Measurements from ENCODE around the gene OR4X1.

Gene OR4X1

DNA sequence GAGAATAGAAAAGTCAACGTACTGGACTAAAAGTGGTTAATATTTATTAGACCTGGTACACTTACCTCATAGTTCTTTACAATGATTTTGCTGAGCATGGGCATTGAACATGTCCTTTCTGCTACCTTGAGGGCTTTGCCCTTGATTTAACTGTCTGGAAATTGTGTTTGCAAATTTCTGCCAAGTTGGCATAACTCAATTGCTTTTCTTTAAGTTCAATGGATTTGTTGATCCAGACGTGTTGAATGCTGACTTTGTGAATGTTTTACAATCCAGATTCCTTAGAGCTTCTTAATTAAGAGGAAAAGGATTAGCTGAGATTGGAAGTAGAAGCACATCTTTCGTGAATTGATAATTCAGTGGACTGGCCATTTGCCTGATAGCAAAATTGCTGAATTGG lies 25.9 kb upstream of the OR4X1 start:
- H3K9me3 ChIP-seq (ENCODE audit: control insufficient read depth, insufficient read depth, low read length), result peaks cover 5% of the 10 kb centered on the region; the same call in 1 of the 2 replicates

DNA sequence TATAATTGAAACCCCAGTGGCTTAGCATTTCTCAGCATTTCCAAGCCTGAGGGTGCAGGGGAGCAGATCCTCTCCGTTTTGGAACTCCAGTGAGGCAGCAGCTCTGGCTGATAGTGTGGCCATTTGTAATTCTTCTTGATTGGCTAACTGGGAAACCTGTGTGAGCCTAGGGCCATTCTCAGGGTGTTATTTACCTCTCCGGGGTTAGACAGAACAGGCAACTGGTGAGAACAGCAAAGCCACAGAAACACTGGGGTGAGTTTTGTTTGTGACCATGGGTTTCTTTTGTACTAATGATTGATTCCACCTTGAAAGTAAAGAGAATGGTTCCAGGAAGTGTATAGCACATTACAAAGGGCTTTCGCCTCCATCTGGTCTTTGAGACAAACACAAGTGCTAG lies 21.2 kb upstream of the OR4X1 start:
- Histone ChIP-seq H3F3A (ENCODE audit: control insufficient read depth, insufficient read depth) (no peaks in the 10 kb centered on the region), H3K9me2 (replicated peaks; ENCODE audit: control insufficient read depth, low read length) (no peaks in the 10 kb centered on the region), H3K4me3 (ENCODE audit: low read length) (no peak overlapping the region), H3K9me3 (ENCODE audit: control insufficient read depth, insufficient read depth, low read length) (no peaks in the 10 kb centered on the region; the same call in 1 of the 2 replicates), H3K27me3 (ENCODE audit: control insufficient read depth, low read length) (no peaks in the 10 kb centered on the region), H3K4me1 (ENCODE audit: control insufficient read depth, low read length) (no peaks in the 10 kb centered on the region), H3K4me2 (ENCODE audit: low read length) (no peak overlapping the region), H3K36me3 (ENCODE audit: control insufficient read depth, low read length) (no peaks in the 10 kb centered on the region), H3K27ac (ENCODE audit: low read depth, low read length) (no peak overlapping the region), H3K79me2 (ENCODE audit: control insufficient read depth, low read length) (no peaks in the 10 kb centered on the region), H4K20me1 (ENCODE audit: control insufficient read depth, insufficient read depth, low read depth, low read length) (no peaks in the 10 kb centered on the region)
- TF ChIP-seq EZH2phosphoT487 (IDR thresholded peaks at IDR 0.05; ENCODE audit: borderline replicate concordance, low read length), result no peak
- TF ChIP-seq, protein P1, sequence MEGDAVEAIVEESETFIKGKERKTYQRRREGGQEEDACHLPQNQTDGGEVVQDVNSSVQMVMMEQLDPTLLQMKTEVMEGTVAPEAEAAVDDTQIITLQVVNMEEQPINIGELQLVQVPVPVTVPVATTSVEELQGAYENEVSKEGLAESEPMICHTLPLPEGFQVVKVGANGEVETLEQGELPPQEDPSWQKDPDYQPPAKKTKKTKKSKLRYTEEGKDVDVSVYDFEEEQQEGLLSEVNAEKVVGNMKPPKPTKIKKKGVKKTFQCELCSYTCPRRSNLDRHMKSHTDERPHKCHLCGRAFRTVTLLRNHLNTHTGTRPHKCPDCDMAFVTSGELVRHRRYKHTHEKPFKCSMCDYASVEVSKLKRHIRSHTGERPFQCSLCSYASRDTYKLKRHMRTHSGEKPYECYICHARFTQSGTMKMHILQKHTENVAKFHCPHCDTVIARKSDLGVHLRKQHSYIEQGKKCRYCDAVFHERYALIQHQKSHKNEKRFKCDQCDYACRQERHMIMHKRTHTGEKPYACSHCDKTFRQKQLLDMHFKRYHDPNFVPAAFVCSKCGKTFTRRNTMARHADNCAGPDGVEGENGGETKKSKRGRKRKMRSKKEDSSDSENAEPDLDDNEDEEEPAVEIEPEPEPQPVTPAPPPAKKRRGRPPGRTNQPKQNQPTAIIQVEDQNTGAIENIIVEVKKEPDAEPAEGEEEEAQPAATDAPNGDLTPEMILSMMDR (IDR thresholded peaks at IDR 0.05; ENCODE audit: low read depth, low read length, poor library complexity, severe bottlenecking), result no peak

More for the DNA sequence above, 25.9 kb upstream of the OR4X1 start:
- no peaks in the 10 kb centered on the region for H3K36me3 ChIP-seq (ENCODE audit: control insufficient read depth, low read length)
- no peak overlapping the region for H3K4me2 ChIP-seq (ENCODE audit: low read length)
- no peaks in the 10 kb centered on the region for H3K27me3 ChIP-seq (ENCODE audit: control insufficient read depth, low read length)
- H3K4me1 ChIP-seq (ENCODE audit: control insufficient read depth, low read length), result no peaks in the 10 kb centered on the region
- H3K9me2 ChIP-seq (replicated peaks; ENCODE audit: control insufficient read depth, low read length), result no peaks in the 10 kb centered on the region
- no peak overlapping the region for H3K27ac ChIP-seq (ENCODE audit: low read depth, low read length)
- H3K4me3 ChIP-seq (ENCODE audit: low read length), result no peak overlapping the region
- H3F3A ChIP-seq (ENCODE audit: control insufficient read depth, insufficient read depth), result no peaks in the 10 kb centered on the region
- H4K20me1 ChIP-seq (ENCODE audit: control insufficient read depth, insufficient read depth, low read depth, low read length), result no peaks in the 10 kb centered on the region
- no peaks in the 10 kb centered on the region for H3K79me2 ChIP-seq (ENCODE audit: control insufficient read depth, low read length)
- no peak for TF ChIP-seq EZH2phosphoT487 (IDR thresholded peaks at IDR 0.05; ENCODE audit: borderline replicate concordance, low read length)
- TF ChIP-seq, protein P1 (IDR thresholded peaks at IDR 0.05; ENCODE audit: low read depth, low read length, poor library complexity, severe bottlenecking), result no peak

DNA sequence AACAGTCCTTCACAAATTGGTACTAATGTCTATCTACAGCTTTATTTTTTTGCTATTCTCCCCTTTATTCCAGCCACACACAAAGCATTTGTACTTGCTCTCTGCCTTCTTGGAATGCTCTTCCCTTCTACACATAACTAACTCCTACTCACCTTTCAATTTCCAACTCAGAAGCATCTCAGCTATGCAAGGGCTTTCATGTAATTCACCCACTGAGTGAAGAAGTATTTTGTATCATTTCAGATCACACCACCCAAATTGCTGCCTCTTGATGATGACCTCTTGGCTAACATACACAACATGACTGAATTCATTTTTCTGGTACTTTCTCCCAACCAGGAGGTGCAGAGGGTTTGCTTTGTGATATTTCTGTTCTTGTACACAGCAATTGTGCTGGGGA lies 18.9 kb upstream of the OR4X1 start, which contains the start of gene OR4X2:
Gene OR4X2 (plus strand): TSS at position 301 of the 400 bp plus-strand sequence. CDS start 0 bp downstream, at position 301.
- Histone ChIP-seq H3K27me3 (ENCODE audit: control insufficient read depth, low read length) (no peaks in the 10 kb centered on the region), H3K4me2 (ENCODE audit: low read length) (no peak within 1 kb of the TSS), H4K20me1 (ENCODE audit: control insufficient read depth, insufficient read depth, low read depth, low read length) (no peaks in the 10 kb centered on the region), H3K27ac (ENCODE audit: low read depth, low read length) (no peak within 1 kb of the TSS), H3K9me2 (replicated peaks; ENCODE audit: control insufficient read depth, low read length) (no peaks in the 10 kb centered on the region), H3K79me2 (ENCODE audit: control insufficient read depth, low read length) (no peaks in the 10 kb centered on the region), H3F3A (ENCODE audit: control insufficient read depth, insufficient read depth) (no peaks in the 10 kb centered on the region), H3K4me1 (ENCODE audit: control insufficient read depth, low read length) (no peaks in the 10 kb centered on the region), H3K4me3 (ENCODE audit: low read length) (no peak within 1 kb of the TSS), H3K36me3 (ENCODE audit: control insufficient read depth, low read length) (no peaks in the 10 kb centered on the region), H3K9me3 (ENCODE audit: control insufficient read depth, insufficient read depth, low read length) (0 out of 2 replicates have a peak, but pooled peaks cover 3% of the 10 kb centered on the region)
- TF ChIP-seq, protein P1 (IDR thresholded peaks at IDR 0.05; ENCODE audit: low read depth, low read length, poor library complexity, severe bottlenecking), result no peak
- TF ChIP-seq EZH2phosphoT487 (IDR thresholded peaks at IDR 0.05; ENCODE audit: borderline replicate concordance, low read length), result no peak

Measured in DOHH2 (cell line).